Neural cell (in vitro differentiated cells): Measurements from ENCODE around the gene STXBP4. TPM values are rescaled to one million over a fixed set of nuclear protein-coding genes. Genes with fewer than 3 reads are reported as not detected.

Experiments
- H2AFZ ChIP-seq: fragments of 200-600, 300-800 bp; sonication (generic), shearing (Covaris generic); 2 replicates; pipeline ENCODE4 v1.6.0; 2014; ENCODE audit warnings: low read depth, mild to moderate bottlenecking, antibody characterized with exemption, low read length, moderate library complexity
- H3F3A ChIP-seq: fragments of 200-600 bp; shearing (Covaris generic); 2 replicates; pipeline ENCODE4 v1.6.1; 2016; ENCODE audit warnings: mild to moderate bottlenecking, moderate library complexity, mixed read lengths, antibody characterized with exemption, low read length; ENCODE audit not compliant: insufficient read depth, poor library complexity, severe bottlenecking
- H3K27ac ChIP-seq: fragments of 200-600, 300-800 bp; sonication (generic), shearing (Covaris generic); 2 replicates; pipeline ENCODE4 v1.5.1; 2014; ENCODE audit warnings: mild to moderate bottlenecking, low read length, moderate library complexity
- H3K27me3 ChIP-seq: fragments of 300-800, 200-600 bp; sonication (generic), shearing (Covaris generic); 2 replicates; pipeline ENCODE4 v1.6.0; 2014; ENCODE audit warnings: mild to moderate bottlenecking, low read depth, low read length, moderate library complexity; ENCODE audit not compliant: insufficient read depth
- H3K36me3 ChIP-seq: fragments of 300-800, 200-600 bp; sonication (generic), shearing (Covaris generic); 2 replicates; pipeline ENCODE4 v1.5.1; 2014; ENCODE audit warnings: mild to moderate bottlenecking, antibody characterized with exemption, low read length, moderate library complexity; ENCODE audit not compliant: insufficient read depth
- H3K4me2 ChIP-seq: fragments of 300-800, 200-600 bp; sonication (generic), shearing (Covaris generic); 2 replicates; pipeline ENCODE4 v1.6.0; 2014; ENCODE audit warnings: mild to moderate bottlenecking, low read length
- H3K4me3 ChIP-seq: fragments of 300-800, 200-600 bp; sonication (generic), shearing (Covaris generic); 2 replicates; pipeline ENCODE4 v1.5.1; 2014; ENCODE audit warnings: mild to moderate bottlenecking, low read length, moderate library complexity
- H3K79me2 ChIP-seq: fragments of 200-600 bp; shearing (Covaris generic); replicated peaks from 2 replicates; pipeline ENCODE4 v1.6.0; 2014; ENCODE audit warnings: mild to moderate bottlenecking, low read length, moderate library complexity; ENCODE audit not compliant: insufficient read depth
- H3K9ac ChIP-seq: fragments of 300-800, 200-600 bp; sonication (generic), shearing (Covaris generic); 2 replicates; pipeline ENCODE4 v1.6.1; 2016; ENCODE audit warnings: mild to moderate bottlenecking, low read length, mixed read lengths
- H3K9me2 ChIP-seq: fragments of 200-600 bp; shearing (Covaris generic); 2 replicates; pipeline ENCODE4 v1.6.1; 2016; ENCODE audit warnings: mild to moderate bottlenecking, low read length, mixed read lengths; ENCODE audit not compliant: insufficient read depth
- H3K9me3 ChIP-seq: fragments of 200-600, 300-800 bp; sonication (generic), shearing (Covaris generic); 2 replicates; pipeline ENCODE4 v1.6.1; 2016; ENCODE audit warnings: mild to moderate bottlenecking, mixed run types, low read length, moderate library complexity, mixed read lengths
- H4K20me1 ChIP-seq: fragments of 200-600 bp; shearing (Covaris generic); 2 replicates; pipeline ENCODE4 v1.6.1; 2016; ENCODE audit warnings: mild to moderate bottlenecking, mixed run types; ENCODE audit not compliant: insufficient read depth
- CTCF ChIP-seq: fragments of 450-650 bp; IDR thresholded peaks from 2 replicates; pipeline ENCODE4 v1.5.1; 2014; ENCODE audit warnings: antibody characterized with exemption, mild to moderate bottlenecking, moderate library complexity; ENCODE audit not compliant: poor library complexity, severe bottlenecking
- EP300 ChIP-seq: fragments of 450-650 bp; conservative IDR thresholded peaks from 2 replicates; pipeline ENCODE4 v1.6.1; 2014; ENCODE audit warnings: antibody characterized with exemption, mild to moderate bottlenecking, moderate library complexity; ENCODE audit not compliant: poor library complexity, severe bottlenecking
- EZH2 ChIP-seq: fragments of 200-600, 300-800 bp; shearing (Covaris generic), sonication (generic); IDR thresholded peaks from 2 replicates; pipeline ENCODE4 v1.6.1; 2014; ENCODE audit warnings: antibody characterized with exemption, low read length, borderline replicate concordance, mild to moderate bottlenecking; ENCODE audit not compliant: insufficient read depth, poor library complexity, severe bottlenecking
- MXI1 ChIP-seq: fragments of 450-650 bp; conservative IDR thresholded peaks from 2 replicates; pipeline ENCODE4 v1.6.1; 2014; ENCODE audit warnings: antibody characterized with exemption, mild to moderate bottlenecking; ENCODE audit not compliant: poor library complexity, severe bottlenecking
- POLR2AphosphoS5 ChIP-seq: IDR thresholded peaks from 2 replicates; pipeline ENCODE4 v1.6.1; 2012
- RAD21 ChIP-seq: fragments of 450-650 bp; conservative IDR thresholded peaks from 2 replicates; pipeline ENCODE4 v1.6.1; 2014; ENCODE audit warnings: antibody characterized with exemption, mild to moderate bottlenecking, moderate library complexity
- REST ChIP-seq: IDR thresholded peaks from 2 replicates; pipeline ENCODE4 v1.6.1; 2012; ENCODE audit warnings: borderline replicate concordance
- SMC3 ChIP-seq: fragments of 450-650 bp; conservative IDR thresholded peaks from 2 replicates; pipeline ENCODE4 v1.6.1; 2014; ENCODE audit warnings: antibody characterized with exemption, mild to moderate bottlenecking, moderate library complexity; ENCODE audit not compliant: poor library complexity
- TAF1 ChIP-seq: IDR thresholded peaks from 2 replicates; pipeline ENCODE4 v1.6.1; 2012; ENCODE audit warnings: low read depth
- polyA plus RNA-seq: library from polyadenylated mRNA; depleted of rRNA; stranded (reverse); fragments of >200 nt; gene quantifications from 2 replicates; pipeline ENCODE4 v1.2.3, GENCODE V29; 2014

STXBP4 gene
- polyA plus RNA-seq, 1 donor from 2014 or later, result 8.1 TPM

GRCh38 chr17:54920819-54921218 is 47.7 kb upstream of the STXBP4 start:
- Histone ChIP-seq H3K9me2 (no peaks in the 10 kb centered on the region), H3K36me3 (no peaks in the 10 kb centered on the region), H3K9ac (no peak overlapping the region), H4K20me1 (no peaks in the 10 kb centered on the region), H3F3A (no peaks in the 10 kb centered on the region), H3K79me2 (no peaks in the 10 kb centered on the region), H2AFZ (no peak overlapping the region), H3K4me2 (no peak overlapping the region), H3K4me3 (no peak overlapping the region), H3K27me3 (no peaks in the 10 kb centered on the region), H3K9me3 (no peaks in the 10 kb centered on the region), H3K27ac (no peak overlapping the region)
- no peak for TF ChIP-seq REST
- TF ChIP-seq MXI1, result no peak
- TF ChIP-seq EP300, result no peak
- TF ChIP-seq POLR2AphosphoS5, result no peak
- TF ChIP-seq TAF1, result no peak

- Histone ChIP-seq H3K27me3 (no peaks in the 10 kb centered on the region), H2AFZ (no peak overlapping the region), H3K4me2 (no peak overlapping the region), H3K4me3 (no peak overlapping the region), H4K20me1 (no peaks in the 10 kb centered on the region), H3K9ac (no peak overlapping the region), H3K36me3 (no peaks in the 10 kb centered on the region), H3K9me2 (no peaks in the 10 kb centered on the region), H3K79me2 (no peaks in the 10 kb centered on the region), H3K27ac (no peak overlapping the region), H3F3A (no peaks in the 10 kb centered on the region), H3K9me3 (no peaks in the 10 kb centered on the region)
- no peak for TF ChIP-seq CTCF
- TF ChIP-seq SMC3, result no peak
- no peak for TF ChIP-seq TAF1
- TF ChIP-seq POLR2AphosphoS5, result no peak
- no peak for TF ChIP-seq EZH2
- TF ChIP-seq EP300, result no peak
- TF ChIP-seq RAD21, result no peak
- TF ChIP-seq MXI1, result no peak
- TF ChIP-seq REST, result no peak
Measured at GRCh38 chr17:54924405-54924804, 44.2 kb upstream of the STXBP4 start.
